Uterus (tissue), 4 donors: Measurements from ENCODE around the gene MRTFB. TPM values are rescaled to one million over a fixed set of nuclear protein-coding genes. Genes with fewer than 3 reads are reported as not detected.

ENCODE experiments used
- DNase-seq, 2 donors: peaks; one replicate each; pipeline ENCODE4 v3.0.0-alpha.2; 2019 to 2020
- H3K27ac ChIP-seq, 2 donors: fragments of 200-600 bp; sonication (generic); 1 replicate in 1 of 2; 2 replicates in 1 of 2; pipeline ENCODE4 v1.5.1; 2016 to 2018
- H3K27me3 ChIP-seq, 2 donors: fragments of 200-600 bp; sonication (generic); one replicate each; pipeline ENCODE4 v1.5.1; 2018 to 2019; ENCODE audit warnings: control low read depth in 1 of 2
- H3K36me3 ChIP-seq, 2 donors: fragments of 200-600 bp; sonication (generic); one replicate each; pipeline ENCODE4 v1.5.1; 2019; ENCODE audit warnings: control low read depth in 1 of 2
- H3K4me1 ChIP-seq, 2 donors: fragments of 200-600 bp; sonication (generic); one replicate each; pipeline ENCODE4 v1.5.1; 2018 to 2019; ENCODE audit warnings: control low read depth in 1 of 2
- H3K4me3 ChIP-seq, 2 donors: fragments of 200-600 bp; sonication (generic); 1 replicate in 1 of 2; 2 replicates in 1 of 2; pipeline ENCODE4 v1.5.1; 2018 to 2019; ENCODE audit warnings: mild to moderate bottlenecking in 1 of 2
- H3K9me3 ChIP-seq, 2 donors: fragments of 200-600 bp; sonication (generic); one replicate each; pipeline ENCODE4 v1.5.1; 2019; ENCODE audit warnings: control low read depth in 1 of 2
- POLR2A ChIP-seq, 2 donors: fragments of 450-650 bp; IDR thresholded peaks; one replicate each; pipeline ENCODE4 v1.6.1; 2016; ENCODE audit warnings: antibody characterized with exemption in 2 of 2, mild to moderate bottlenecking in 1 of 2, moderate library complexity in 1 of 2
- intact Hi-C: fragments of 100-400 bp; cut with DNase I; formaldehyde crosslinking; loops from one replicate; pipeline ENCODE4 v1.15.1; 2023; ENCODE audit warnings: low total_unique reads
- total RNA-seq, 4 donors: library from RNA; depleted of rRNA in 3 of 4; stranded (reverse); fragments of >200 nt in 3 of 4; gene quantifications; one replicate each; pipeline versions ENCODE4 v1.1.0 to v1.2.4, GENCODE V29; 2014 to 2023
- TF ChIP-seq, protein P1 (sequence below), 4 experiments: fragments of 200-600 bp in 2 of 4; fragments of 450-650 bp in 2 of 4; sonication (generic) in 2 of 4; IDR thresholded peaks; one replicate each; pipeline ENCODE4 v1.5.1; 2016 to 2019; ENCODE audit warnings: antibody characterized with exemption in 4 of 4, mild to moderate bottlenecking in 2 of 4, moderate library complexity in 1 of 4
- donor health status: DM: yes; HTN: yes; CAD: no.

MRTFB gene
- total RNA-seq, 4 donors from 2014 or later, result 49.8 to 178 (median 75.1) TPM

DNA sequence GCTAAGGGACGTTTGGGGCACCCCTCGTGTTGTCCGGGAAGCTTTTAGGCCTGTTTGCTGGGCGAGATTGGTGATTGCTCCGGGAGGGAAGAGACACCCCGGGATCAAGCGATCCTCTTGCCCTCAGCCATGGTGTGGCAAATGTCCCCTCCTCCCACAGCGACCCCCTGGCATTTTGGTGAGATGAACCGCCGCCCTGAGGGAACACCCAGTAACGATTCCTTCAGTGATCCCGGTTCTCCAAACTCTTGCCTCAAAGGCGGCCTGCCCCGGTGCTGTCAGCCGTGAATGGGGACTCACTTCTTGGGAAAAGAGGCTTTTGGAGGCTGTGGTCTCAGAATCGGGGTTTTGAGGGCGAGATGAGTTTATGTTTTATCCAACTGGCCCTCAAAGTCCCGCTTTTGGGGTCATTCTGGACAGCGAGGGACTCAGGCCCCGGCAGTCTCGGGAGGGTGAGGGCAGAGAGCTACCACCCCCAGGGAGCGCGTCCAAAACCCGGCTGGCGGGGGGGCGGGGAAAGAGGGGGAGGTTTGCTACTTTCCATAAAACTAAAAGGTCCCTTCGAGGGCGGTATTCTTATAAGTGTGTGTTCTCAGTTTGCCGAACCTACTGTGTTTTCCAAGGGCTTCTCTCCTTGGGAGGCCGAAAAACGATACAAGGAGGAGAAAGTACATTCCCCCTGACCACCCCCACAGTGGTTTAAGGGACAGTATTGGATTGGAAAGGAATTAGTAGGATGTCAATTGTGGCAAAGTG, 232.7 kb downstream of the MRTFB start:
- H3K4me1 ChIP-seq, result no peaks in the 10 kb centered on the region
- peak overlapping the region; percentile 67 to 71 for H3K27ac ChIP-seq
- H3K4me3 ChIP-seq, result peak overlapping the region; percentile 78 to 99
- H3K36me3 ChIP-seq, result no peaks in the 10 kb centered on the region
- DNase-seq, result peak; percentile 52 to 62
- TF ChIP-seq POLR2A (IDR thresholded peaks at IDR 0.05), result no peak
- TF ChIP-seq, protein P1, sequence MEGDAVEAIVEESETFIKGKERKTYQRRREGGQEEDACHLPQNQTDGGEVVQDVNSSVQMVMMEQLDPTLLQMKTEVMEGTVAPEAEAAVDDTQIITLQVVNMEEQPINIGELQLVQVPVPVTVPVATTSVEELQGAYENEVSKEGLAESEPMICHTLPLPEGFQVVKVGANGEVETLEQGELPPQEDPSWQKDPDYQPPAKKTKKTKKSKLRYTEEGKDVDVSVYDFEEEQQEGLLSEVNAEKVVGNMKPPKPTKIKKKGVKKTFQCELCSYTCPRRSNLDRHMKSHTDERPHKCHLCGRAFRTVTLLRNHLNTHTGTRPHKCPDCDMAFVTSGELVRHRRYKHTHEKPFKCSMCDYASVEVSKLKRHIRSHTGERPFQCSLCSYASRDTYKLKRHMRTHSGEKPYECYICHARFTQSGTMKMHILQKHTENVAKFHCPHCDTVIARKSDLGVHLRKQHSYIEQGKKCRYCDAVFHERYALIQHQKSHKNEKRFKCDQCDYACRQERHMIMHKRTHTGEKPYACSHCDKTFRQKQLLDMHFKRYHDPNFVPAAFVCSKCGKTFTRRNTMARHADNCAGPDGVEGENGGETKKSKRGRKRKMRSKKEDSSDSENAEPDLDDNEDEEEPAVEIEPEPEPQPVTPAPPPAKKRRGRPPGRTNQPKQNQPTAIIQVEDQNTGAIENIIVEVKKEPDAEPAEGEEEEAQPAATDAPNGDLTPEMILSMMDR (IDR thresholded peaks at IDR 0.05), result no peak
- H3K9me3 ChIP-seq, result no peaks in the 10 kb centered on the region
- intact Hi-C loops, result loop anchor here (10.0 kb wide), 1 partner anchor 61 kb away; no protein-coding TSS in a partner anchor
- H3K27me3 ChIP-seq, result no peaks in the 10 kb centered on the region

DNA sequence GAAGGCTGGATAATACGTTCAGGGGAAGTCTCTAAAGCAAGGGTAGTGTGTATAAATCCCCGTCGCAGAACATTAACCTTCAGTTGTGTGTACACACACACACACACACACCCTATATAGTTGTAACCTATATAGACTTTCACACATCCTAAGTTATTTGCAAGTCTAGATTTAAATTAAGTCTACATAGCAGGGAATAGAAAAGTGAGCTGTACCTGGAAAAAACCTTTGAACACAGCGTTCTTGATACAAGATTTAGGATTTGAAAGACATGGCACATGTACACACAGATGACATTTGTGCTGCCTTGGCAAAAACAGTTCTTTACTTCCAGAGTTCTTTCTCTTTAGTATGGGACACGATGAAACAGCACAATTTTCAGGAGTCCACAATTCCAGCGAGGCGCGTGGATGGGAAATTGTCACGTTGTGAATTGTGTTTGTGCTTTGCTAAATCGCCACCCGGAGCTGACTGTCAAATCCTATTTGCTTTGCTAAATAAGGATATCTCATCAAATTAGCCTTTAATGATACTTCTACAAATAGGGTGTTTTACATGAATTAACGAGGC, 233.9 kb downstream of the MRTFB start:
- H3K4me1 ChIP-seq, result no peaks in the 10 kb centered on the region
- no peaks in the 10 kb centered on the region for H3K9me3 ChIP-seq
- no peaks in the 10 kb centered on the region for H3K36me3 ChIP-seq
- H3K4me3 ChIP-seq, result no peak overlapping the region
- intact Hi-C loops, result loop anchor here (10.0 kb wide), 1 partner anchor 60 kb away; no protein-coding TSS in a partner anchor
- no peak for DNase-seq
- H3K27me3 ChIP-seq, result no peaks in the 10 kb centered on the region
- no peak overlapping the region for H3K27ac ChIP-seq
- TF ChIP-seq, protein P1 (IDR thresholded peaks at IDR 0.05), result no peak
- TF ChIP-seq POLR2A (IDR thresholded peaks at IDR 0.05), result no peak

DNA sequence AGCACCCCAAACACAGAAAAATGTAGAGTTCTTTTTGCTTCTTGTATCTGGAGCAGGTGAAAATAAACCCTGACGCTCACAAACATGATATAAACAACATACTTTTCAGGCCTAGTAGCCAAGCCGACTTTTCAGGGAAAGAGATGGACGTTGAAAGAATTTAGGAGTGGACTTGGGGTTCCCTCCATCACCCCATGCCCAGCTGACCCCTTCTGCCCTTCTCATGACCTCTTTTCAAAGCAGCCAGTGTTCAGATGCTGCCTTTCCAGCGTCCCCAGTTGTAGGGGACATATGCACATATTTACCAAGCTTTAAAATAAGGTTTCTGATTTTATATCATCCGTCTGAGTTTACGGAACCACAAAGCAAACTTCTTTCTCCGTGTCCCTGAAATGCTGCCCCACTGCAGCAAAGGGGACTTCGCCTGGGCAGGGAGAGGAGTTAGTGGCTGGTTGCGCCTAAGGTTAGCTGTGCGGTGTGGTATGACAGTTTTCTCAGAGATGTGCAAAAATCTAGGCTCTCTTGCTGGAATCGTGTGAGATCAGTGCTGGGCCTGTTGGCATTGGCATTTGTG, 235.5 kb downstream of the MRTFB start:
- intact Hi-C loops, result loop anchor here (10.0 kb wide), 1 partner anchor 58 kb away; no protein-coding TSS in a partner anchor
- Histone ChIP-seq H3K27me3 (no peaks in the 10 kb centered on the region), H3K9me3 (no peaks in the 10 kb centered on the region), H3K4me1 (no peaks in the 10 kb centered on the region), H3K4me3 (no peak overlapping the region), H3K36me3 (no peaks in the 10 kb centered on the region), H3K27ac (peak overlapping the region; percentile 47 to 48)
- TF ChIP-seq POLR2A (IDR thresholded peaks at IDR 0.05), result no peak
- TF ChIP-seq, protein P1 (IDR thresholded peaks at IDR 0.05), result no peak
- DNase-seq, result no peak

DNA sequence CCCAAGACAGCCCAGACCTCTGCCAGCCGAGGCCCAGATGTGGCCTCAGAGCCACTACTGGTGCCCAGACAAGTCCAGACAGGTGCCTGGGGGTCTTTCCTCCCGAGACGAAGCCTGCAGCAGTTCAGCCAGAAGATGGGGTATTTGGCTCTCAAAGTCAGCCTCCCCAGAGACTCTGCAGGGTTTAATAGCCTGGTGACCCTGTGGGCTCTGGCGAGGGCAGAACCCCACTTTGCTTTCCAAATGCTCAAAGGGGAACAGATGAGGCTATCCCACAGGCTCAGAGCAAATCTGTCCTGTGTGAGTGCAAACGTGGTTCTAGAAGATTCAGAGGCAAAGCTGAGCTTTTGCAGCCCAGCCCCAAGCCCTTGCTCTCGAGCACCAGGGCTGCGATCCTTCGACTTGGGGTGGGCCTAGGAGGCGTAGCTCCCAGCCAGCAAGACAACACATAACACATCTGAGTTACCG, 236.0 kb downstream of the MRTFB start:
- TF ChIP-seq, protein P1 (IDR thresholded peaks at IDR 0.05), result no peak
- no peak for TF ChIP-seq POLR2A (IDR thresholded peaks at IDR 0.05)
- Histone ChIP-seq H3K27ac (peak overlapping the region; percentile 47 to 48), H3K4me1 (no peaks in the 10 kb centered on the region), H3K27me3 (no peaks in the 10 kb centered on the region), H3K36me3 (no peaks in the 10 kb centered on the region), H3K9me3 (no peaks in the 10 kb centered on the region), H3K4me3 (no peak overlapping the region)
- intact Hi-C loops, result loop anchor here (10.0 kb wide), 1 partner anchor 58 kb away; no protein-coding TSS in a partner anchor
- DNase-seq, result no peak
